AG04449 (cell line): ENCODE results near the gene IFFO2.

Experiments
- CTCF ChIA-PET: fragments of 350-600 bp; formaldehyde crosslinking; extraction: SDS; loops from one replicate; lab custom pipeline; 2021; ENCODE audit warnings: antibody characterized with exemption; lab: Yijun Ruan, JAX
- POLR2A ChIA-PET: fragments of 400-600, 350-600 bp; formaldehyde crosslinking; extraction: SDS; loops from one replicate; lab custom pipeline; 2020; ENCODE audit warnings: antibody characterized with exemption, inconsistent platforms; lab: Yijun Ruan, JAX
- DNase-seq: peaks from one replicate; pipeline ENCODE4 v3.0.0-alpha.2; 2010; ENCODE audit warnings: low read depth, low spot score
- H3K4me3 ChIP-seq: 2 replicates; pipeline ENCODE4 v1.5.1; 2011; ENCODE audit warnings: low read depth, mild to moderate bottlenecking, control low read depth, low read length
- TF ChIP-seq, protein P1 (sequence below): IDR thresholded peaks from one replicate; pipeline ENCODE4 v1.5.1; 2011; ENCODE audit warnings: mild to moderate bottlenecking, moderate library complexity, low read length, control low read depth, inconsistent platforms; ENCODE audit not compliant: insufficient read depth; ENCODE audit errors: missing control alignments

Gene IFFO2

DNA sequence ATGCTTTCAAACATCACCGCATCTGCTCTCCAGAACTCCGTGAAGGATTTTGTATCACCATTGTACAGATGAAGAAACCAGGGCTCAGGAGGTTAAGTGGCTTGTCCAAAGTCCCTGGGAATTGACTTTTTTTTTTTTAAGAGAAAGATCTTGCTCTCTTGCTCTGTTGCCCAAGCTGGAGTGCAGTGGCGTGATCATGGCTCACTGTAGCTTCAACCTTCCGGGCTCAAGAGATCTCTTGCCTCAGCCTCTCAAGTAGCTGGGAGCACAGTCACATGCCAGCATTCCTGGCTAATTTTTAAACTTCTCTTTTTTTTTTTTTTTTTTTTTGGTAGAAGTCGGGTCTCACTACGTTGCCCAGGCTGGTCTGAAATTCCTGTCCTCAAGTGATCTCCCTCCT, 90.2 kb downstream of the IFFO2 start:
- POLR2A ChIA-PET, result no interaction called here

DNA sequence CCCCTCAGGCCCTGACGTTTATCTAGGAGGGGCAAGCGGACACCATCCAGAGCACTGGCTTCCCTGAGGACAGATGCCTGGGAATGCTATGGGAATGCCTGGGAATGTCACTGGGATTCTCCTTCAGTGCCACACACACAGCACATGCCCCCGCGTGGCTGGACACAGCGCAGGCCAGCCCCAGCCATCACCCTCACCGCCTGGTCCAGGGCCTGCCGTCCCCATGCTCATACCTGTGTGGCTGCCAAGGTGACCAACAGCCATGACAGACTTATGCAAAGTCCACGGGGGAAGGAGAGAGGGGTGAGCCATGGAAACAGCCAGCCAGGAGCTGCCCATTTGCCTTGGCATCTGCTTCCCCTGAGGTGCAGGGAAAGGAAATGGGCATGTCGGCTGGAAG, 91.3 kb downstream of the IFFO2 start:
- ChIA-PET CTCF (interaction anchor here (0.7 to 2.6 kb wide), 2 partner anchors 10 to 19 kb away, joined by 3 to 13 read pairs; no protein-coding TSS in a partner anchor), POLR2A (no interaction called here)
- TF ChIP-seq, protein P1, sequence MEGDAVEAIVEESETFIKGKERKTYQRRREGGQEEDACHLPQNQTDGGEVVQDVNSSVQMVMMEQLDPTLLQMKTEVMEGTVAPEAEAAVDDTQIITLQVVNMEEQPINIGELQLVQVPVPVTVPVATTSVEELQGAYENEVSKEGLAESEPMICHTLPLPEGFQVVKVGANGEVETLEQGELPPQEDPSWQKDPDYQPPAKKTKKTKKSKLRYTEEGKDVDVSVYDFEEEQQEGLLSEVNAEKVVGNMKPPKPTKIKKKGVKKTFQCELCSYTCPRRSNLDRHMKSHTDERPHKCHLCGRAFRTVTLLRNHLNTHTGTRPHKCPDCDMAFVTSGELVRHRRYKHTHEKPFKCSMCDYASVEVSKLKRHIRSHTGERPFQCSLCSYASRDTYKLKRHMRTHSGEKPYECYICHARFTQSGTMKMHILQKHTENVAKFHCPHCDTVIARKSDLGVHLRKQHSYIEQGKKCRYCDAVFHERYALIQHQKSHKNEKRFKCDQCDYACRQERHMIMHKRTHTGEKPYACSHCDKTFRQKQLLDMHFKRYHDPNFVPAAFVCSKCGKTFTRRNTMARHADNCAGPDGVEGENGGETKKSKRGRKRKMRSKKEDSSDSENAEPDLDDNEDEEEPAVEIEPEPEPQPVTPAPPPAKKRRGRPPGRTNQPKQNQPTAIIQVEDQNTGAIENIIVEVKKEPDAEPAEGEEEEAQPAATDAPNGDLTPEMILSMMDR, result no peak
- no peak overlapping the region for H3K4me3 ChIP-seq
- no peak for DNase-seq

More for the DNA sequence above, 90.2 kb downstream of the IFFO2 start:
- TF ChIP-seq, protein P1, result no peak
- CTCF ChIA-PET, result interaction anchor here (1.0 to 2.6 kb wide), 2 partner anchors 9 to 45 kb away, joined by 3 to 13 read pairs; no protein-coding TSS in a partner anchor
- H3K4me3 ChIP-seq, result no peak overlapping the region
- no peak for DNase-seq

DNA sequence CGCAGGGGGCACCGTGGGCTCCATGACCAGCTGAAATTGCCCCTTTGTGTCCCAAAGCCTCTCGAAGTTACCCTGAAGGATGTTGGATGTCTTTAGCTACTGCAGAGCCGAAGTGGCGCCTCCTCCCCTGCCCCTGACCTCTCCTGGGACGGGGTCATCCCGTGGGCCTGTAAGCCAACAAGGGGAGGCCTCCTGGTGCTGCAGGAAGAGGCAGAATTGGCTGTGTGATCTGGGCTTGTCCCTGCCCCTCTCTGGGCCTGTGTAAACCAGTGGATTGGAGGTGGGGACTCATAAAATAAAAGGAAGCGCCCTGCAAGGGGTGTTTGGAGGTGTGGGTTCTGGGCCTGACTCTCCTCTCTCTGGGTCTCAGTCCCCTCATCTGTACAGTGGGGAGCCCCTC, 94.9 kb downstream of the IFFO2 start:
- TF ChIP-seq, protein P1, result no peak
- ChIA-PET POLR2A (no interaction called here), CTCF (interaction anchor here (1.0 to 1.8 kb wide), 3 partner anchors 13 to 22 kb away, joined by 3 to 7 read pairs (median 3); no protein-coding TSS in a partner anchor)
- DNase-seq, result no peak
- H3K4me3 ChIP-seq, result no peak overlapping the region

DNA sequence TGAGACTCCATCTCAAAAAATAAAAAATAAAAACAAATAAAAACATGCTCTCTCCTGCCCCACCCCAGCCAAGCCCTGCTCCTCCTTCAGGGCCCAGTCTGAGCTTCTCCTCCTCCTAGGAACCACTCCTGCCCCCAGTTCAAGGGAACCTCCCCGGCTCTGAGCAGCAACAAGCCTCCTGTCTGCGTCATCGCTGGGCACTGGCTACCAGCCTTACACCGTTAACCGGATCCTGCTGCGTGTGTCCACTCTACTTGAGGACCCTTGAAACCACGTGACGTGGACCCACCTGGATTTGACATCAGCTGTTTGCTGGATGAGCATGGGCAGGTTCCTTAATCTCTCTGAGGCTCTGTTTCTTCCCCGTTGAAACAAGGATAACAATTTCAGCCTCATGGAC, 95.4 kb downstream of the IFFO2 start:
- TF ChIP-seq, protein P1, result no peak
- ChIA-PET CTCF (interaction anchor here (1.0 to 1.8 kb wide), 3 partner anchors 13 to 23 kb away, joined by 3 to 7 read pairs (median 3); no protein-coding TSS in a partner anchor), POLR2A (interaction anchor here (0.6 kb wide), 1 partner anchor 14 kb away, joined by 3 read pairs; no protein-coding TSS in a partner anchor)
- DNase-seq, result no peak
- H3K4me3 ChIP-seq, result no peak overlapping the region

DNA sequence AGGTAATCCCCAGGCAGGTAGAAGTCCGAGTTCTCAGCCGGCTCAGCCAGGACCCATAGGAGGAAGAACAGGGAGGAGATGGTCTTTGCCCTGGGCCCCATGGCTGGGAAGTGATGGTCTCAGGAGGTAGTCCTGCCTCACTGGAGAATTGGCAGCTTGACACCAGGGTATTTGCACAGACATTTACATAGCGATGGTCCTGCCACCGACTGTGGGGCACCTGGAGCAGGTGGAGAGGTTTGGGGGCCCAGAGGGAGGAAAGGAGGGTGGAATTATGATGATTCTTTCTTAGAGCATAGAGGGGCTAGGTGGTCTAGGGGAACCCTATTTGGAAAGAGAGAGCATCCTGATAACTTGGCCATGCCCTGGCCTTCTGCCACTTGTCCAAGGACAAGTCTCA, 96.9 kb downstream of the IFFO2 start, which contains the start of gene TAS1R2:
TSS of gene TAS1R2 (minus strand) at position 101 of the 400 bp plus-strand sequence. CDS start at position 101, 0 bp downstream.
- no peak within 1 kb of the TSS for H3K4me3 ChIP-seq
- DNase-seq, result no peak
- ChIA-PET POLR2A (no interaction called here), CTCF (no interaction called here)
- TF ChIP-seq, protein P1, result no peak

DNA sequence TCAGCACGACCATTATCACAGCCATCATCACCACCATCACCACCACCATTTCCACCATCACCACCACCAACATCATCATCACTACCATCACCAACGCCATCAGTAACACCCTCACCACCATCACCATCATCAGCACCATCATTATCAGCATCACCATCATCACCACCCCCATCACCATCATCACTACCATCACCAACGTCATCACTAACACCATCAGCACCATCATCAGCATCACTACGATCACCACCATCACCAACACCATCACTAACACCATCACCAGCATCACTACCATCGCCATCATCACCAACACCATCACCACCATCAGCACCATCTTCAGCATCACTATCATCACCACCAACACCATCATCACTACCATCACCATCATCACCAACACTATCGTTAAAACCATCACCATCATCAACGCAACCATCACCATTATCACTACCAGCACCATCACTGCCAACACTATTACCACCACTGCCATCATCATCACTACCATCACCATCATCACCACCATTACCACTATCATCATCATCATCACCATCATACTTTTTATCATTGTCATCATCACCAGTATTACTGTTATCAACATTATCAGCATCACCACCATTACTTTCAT, 98.3 kb downstream of the IFFO2 start:
- H3K4me3 ChIP-seq, result no peak overlapping the region
- CTCF ChIA-PET, result no interaction called here
- TF ChIP-seq, protein P1, result no peak
- POLR2A ChIA-PET, result no interaction called here
- DNase-seq, result no peak
